Mammary epithelial cell (primary cell): ENCODE measurements around the gene PPIE.

Experiments used
- CTCF ChIP-seq, 2 donors: IDR thresholded peaks in 1 of 2; conservative IDR thresholded peaks in 1 of 2; 2 replicates each; pipeline ENCODE4 v1.5.1; 2011 to 2012; ENCODE audit warnings: inconsistent platforms in 2 of 2, low read length in 2 of 2, mild to moderate bottlenecking in 2 of 2, control low read depth in 1 of 2, low read depth in 1 of 2; ENCODE audit not compliant: insufficient read depth in 1 of 2; ENCODE audit errors: extremely low read depth in 1 of 2
- EZH2 ChIP-seq: IDR thresholded peaks from 2 replicates; pipeline ENCODE4 v1.6.1; 2012; ENCODE audit warnings: low read length, inconsistent platforms, borderline replicate concordance

GRCh38 chr1:39691383-39692151, 47.1 kb upstream of the PPIE start, which contains the start of gene HPCAL4:
- TF ChIP-seq CTCF (conservative IDR thresholded peaks at IDR 0.05 in 1 of 2, IDR thresholded peaks at IDR 0.05 in 1 of 2; ENCODE audit: extremely low read depth in 1 of 2, insufficient read depth in 1 of 2, low read depth in 1 of 2, low read length in 2 of 2) (no peak), EZH2 (no peak)
